Suprapubic skin (tissue), 4 donors: Measurements from ENCODE around the gene FAM163B. TPM values are rescaled to one million over a fixed set of nuclear protein-coding genes. Genes with fewer than 3 reads are reported as not detected.

Experiments used
- DNase-seq, 2 donors: peaks; one replicate each; pipeline ENCODE4 v3.0.0-alpha.2; 2019; ENCODE audit warnings: low spot score in 2 of 2
- H3K27ac ChIP-seq: fragments of 200-600 bp; sonication (generic); one replicate; pipeline ENCODE4 v1.5.1; 2019
- H3K27me3 ChIP-seq: fragments of 200-600 bp; sonication (generic); one replicate; pipeline ENCODE4 v1.5.1; 2019
- H3K36me3 ChIP-seq: fragments of 200-600 bp; sonication (generic); one replicate; pipeline ENCODE4 v1.5.1; 2019
- H3K4me1 ChIP-seq: fragments of 200-600 bp; sonication (generic); one replicate; pipeline ENCODE4 v1.5.1; 2019
- H3K4me3 ChIP-seq: fragments of 200-600 bp; sonication (generic); one replicate; pipeline ENCODE4 v1.5.1; 2019; ENCODE audit warnings: mild to moderate bottlenecking
- H3K9me3 ChIP-seq: fragments of 200-600 bp; sonication (generic); one replicate; pipeline ENCODE4 v1.5.1; 2019
- EP300 ChIP-seq: sonication (generic); formaldehyde crosslinking; IDR thresholded peaks from one replicate; pipeline ENCODE4 v1.6.1; 2017; ENCODE audit warnings: antibody characterized with exemption
- POLR2A ChIP-seq, 2 donors: fragments of 450-650 bp; IDR thresholded peaks; one replicate each; pipeline ENCODE4 v1.6.1; 2017; ENCODE audit warnings: antibody characterized with exemption in 2 of 2, mild to moderate bottlenecking in 2 of 2, moderate library complexity in 2 of 2
- POLR2AphosphoS5 ChIP-seq, 3 donors: sonication (generic); formaldehyde crosslinking; IDR thresholded peaks; one replicate each; pipeline ENCODE4 v1.6.1; 2017; ENCODE audit warnings: antibody characterized with exemption in 3 of 3
- WGBS: methylation state at CpG from one replicate; pipeline ENCODE4 v1.1.5; 2018; 5-methylcytosine and 5-hydroxymethylcytosine counted together
- total RNA-seq, 4 donors: library from RNA; depleted of rRNA; stranded (reverse); fragments of >200 nt; gene quantifications; one replicate each; pipeline ENCODE4 v1.1.0, GENCODE V29; 2016
- TF ChIP-seq, protein P1 (sequence below), 2 donors: fragments of 200-600 bp in 1 of 2; fragments of 450-650 bp in 1 of 2; sonication (generic) in 1 of 2; IDR thresholded peaks; one replicate each; pipeline ENCODE4 v1.5.1; 2016 to 2019; ENCODE audit warnings: antibody characterized with exemption in 2 of 2, mild to moderate bottlenecking in 1 of 2, moderate library complexity in 1 of 2

Gene FAM163B
- total RNA-seq, 4 donors from 2014 or later = not detected

GRCh38 chr9:133634081-133634691, 25.0 kb upstream of the FAM163B start:
- peaks cover 62% of the 10 kb centered on the region for H3K27me3 ChIP-seq
- no peaks in the 10 kb centered on the region for H3K4me1 ChIP-seq
- 39% methylated on average over 8 of the region's 24 CpGs for WGBS
- H3K9me3 ChIP-seq = no peaks in the 10 kb centered on the region
- no peak for TF ChIP-seq POLR2A (IDR thresholded peaks at IDR 0.05)
- TF ChIP-seq POLR2AphosphoS5 (IDR thresholded peaks at IDR 0.05) = no peak
- TF ChIP-seq, protein P1, sequence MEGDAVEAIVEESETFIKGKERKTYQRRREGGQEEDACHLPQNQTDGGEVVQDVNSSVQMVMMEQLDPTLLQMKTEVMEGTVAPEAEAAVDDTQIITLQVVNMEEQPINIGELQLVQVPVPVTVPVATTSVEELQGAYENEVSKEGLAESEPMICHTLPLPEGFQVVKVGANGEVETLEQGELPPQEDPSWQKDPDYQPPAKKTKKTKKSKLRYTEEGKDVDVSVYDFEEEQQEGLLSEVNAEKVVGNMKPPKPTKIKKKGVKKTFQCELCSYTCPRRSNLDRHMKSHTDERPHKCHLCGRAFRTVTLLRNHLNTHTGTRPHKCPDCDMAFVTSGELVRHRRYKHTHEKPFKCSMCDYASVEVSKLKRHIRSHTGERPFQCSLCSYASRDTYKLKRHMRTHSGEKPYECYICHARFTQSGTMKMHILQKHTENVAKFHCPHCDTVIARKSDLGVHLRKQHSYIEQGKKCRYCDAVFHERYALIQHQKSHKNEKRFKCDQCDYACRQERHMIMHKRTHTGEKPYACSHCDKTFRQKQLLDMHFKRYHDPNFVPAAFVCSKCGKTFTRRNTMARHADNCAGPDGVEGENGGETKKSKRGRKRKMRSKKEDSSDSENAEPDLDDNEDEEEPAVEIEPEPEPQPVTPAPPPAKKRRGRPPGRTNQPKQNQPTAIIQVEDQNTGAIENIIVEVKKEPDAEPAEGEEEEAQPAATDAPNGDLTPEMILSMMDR (IDR thresholded peaks at IDR 0.05) = no peak
- no peak for TF ChIP-seq EP300
- no peak for DNase-seq
- H3K27ac ChIP-seq = no peak overlapping the region
- no peaks in the 10 kb centered on the region for H3K36me3 ChIP-seq
- H3K4me3 ChIP-seq = no peak overlapping the region

DNA sequence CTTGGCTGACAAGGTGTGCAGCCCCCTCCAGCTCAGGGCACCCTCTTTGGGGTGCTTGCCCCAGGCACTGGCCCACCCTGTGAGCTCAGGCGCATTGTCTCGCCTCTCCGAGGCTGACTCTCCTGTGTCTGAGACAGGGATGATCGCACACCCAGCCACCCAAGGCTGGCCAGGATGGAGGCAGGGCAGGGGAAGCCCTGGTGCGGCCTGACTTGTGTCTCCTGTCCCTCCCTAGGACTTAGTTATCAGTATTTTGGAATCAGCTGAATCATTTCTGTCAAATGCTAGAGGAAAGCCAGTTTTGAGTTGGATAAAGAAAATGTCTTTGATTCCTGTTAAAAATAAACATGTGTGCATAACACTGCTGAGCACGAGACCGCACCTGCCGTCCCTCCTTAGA, 24.5 kb upstream of the FAM163B start:
- Histone ChIP-seq H3K27ac (no peak overlapping the region), H3K27me3 (peaks cover 63% of the 10 kb centered on the region), H3K9me3 (no peaks in the 10 kb centered on the region), H3K36me3 (no peaks in the 10 kb centered on the region), H3K4me1 (no peaks in the 10 kb centered on the region), H3K4me3 (no peak overlapping the region)
- no peak for TF ChIP-seq EP300
- TF ChIP-seq POLR2AphosphoS5 (IDR thresholded peaks at IDR 0.05) = no peak
- no peak for TF ChIP-seq POLR2A (IDR thresholded peaks at IDR 0.05)
- TF ChIP-seq, protein P1 (IDR thresholded peaks at IDR 0.05) = no peak
- no peak for DNase-seq
- 33% methylated on average over 4 of the region's 8 CpGs for WGBS

DNA sequence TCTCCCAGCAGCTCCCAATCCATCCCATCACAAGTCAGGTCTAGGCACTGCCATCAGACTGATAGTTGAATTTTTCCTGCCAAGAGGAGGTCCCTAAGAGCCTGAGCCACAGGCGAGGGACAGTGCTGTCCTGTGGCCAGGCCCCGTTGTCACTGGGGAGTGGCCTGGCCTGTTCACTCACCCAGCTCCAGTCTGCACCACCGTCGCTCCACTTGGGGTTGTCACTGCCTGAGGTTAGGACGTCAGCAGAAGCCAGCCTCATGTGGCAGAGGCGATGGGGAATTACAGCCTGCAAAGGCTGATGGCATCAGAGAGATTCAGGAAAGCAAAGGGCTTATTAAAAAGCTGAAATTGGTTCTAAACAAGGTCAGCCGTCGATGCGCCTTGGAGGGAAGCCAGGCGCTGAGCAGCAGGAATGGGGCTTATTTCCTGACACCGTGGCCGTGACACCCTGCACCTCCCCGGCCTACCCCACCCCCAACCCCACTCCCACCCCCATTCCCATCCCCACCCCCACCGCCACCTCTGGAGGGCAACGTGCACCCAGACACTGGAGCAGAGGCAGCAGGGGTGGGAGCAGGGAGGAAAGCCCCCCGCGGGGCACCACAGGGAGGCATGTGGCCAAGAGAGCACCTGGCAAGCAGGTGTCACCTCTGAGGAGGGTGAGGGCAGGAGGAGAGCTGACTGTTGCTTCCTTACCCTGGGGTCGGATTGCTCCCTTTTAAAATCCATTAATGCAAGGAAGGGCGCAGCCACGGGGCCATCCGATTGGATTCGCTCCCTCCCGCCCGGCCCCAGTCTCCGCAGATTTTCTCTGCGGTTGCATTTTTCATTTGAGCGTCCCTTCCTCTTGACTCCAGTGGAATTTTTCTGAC, 23.9 kb upstream of the FAM163B start:
- H3K27me3 ChIP-seq = peaks cover 62% of the 10 kb centered on the region
- H3K27ac ChIP-seq = no peak overlapping the region
- 42% methylated on average over 20 of the region's 27 CpGs for WGBS

GRCh38 chr9:133631111-133631510, 21.9 kb upstream of the FAM163B start:
- Histone ChIP-seq H3K4me3 (no peak overlapping the region), H3K27ac (no peak overlapping the region), H3K9me3 (no peaks in the 10 kb centered on the region), H3K36me3 (no peaks in the 10 kb centered on the region), H3K27me3 (peaks cover 51% of the 10 kb centered on the region), H3K4me1 (no peaks in the 10 kb centered on the region)
- no peak for TF ChIP-seq EP300
- TF ChIP-seq, protein P1 (IDR thresholded peaks at IDR 0.05) = no peak
- TF ChIP-seq POLR2A (IDR thresholded peaks at IDR 0.05) = no peak
- TF ChIP-seq POLR2AphosphoS5 (IDR thresholded peaks at IDR 0.05) = no peak
- WGBS = 87% methylated on average over 7 of the region's 12 CpGs
- DNase-seq = no peak

More for the DNA sequence above, 23.9 kb upstream of the FAM163B start:
- Histone ChIP-seq H3K9me3 (no peaks in the 10 kb centered on the region), H3K4me3 (no peak overlapping the region), H3K36me3 (no peaks in the 10 kb centered on the region), H3K4me1 (no peaks in the 10 kb centered on the region)
- no peak for TF ChIP-seq POLR2AphosphoS5 (IDR thresholded peaks at IDR 0.05)
- no peak for TF ChIP-seq EP300
- DNase-seq = no peak

DNA sequence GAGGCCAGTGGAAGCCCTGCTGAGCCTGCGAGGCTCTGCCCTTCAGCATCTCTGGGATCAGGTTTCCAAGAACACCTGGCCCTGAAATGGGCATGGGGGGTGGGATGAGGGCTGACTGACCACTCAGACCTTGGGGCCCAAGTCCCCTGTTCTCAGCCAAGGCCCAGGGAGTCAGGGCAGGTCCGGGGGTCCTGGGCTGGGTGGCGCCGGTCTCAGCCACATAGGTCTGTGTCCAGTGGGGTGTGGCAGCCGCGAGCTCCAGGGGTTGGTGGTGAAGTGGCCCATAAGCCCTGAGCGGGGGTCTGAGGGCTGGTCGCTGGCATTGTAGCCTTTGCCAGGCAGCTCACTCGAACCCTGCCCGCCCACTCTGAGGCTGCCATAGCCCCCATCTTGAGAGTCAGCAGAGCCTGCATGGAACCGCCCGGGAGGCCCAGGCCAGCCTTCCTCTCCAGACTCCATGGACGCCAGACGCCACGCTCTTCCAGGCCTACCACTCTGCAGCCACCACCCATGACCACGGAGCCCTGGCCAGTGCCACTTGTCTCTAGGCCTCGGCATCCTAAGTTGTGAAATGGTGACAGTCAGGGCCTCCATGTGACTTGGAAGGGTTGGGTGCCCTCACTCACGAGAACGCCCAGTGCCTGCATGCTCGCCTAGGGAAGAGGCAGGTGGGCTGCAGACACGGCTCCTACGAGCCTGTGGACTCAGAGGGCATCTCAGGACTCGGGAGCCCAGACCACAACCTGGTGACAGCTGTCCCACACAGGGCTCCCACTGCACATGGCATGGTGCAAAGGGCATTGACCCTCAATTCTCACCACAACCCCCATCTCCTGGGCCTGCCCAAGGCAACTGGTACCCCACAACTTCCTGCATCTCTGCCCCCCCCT, 20.3 kb upstream of the FAM163B start:
- TF ChIP-seq EP300 (no peak), POLR2AphosphoS5 (IDR thresholded peaks at IDR 0.05) (no peak), POLR2A (IDR thresholded peaks at IDR 0.05) (no peak)
- TF ChIP-seq, protein P1 (IDR thresholded peaks at IDR 0.05) = no peak
- DNase-seq = no peak
- Histone ChIP-seq H3K9me3 (no peaks in the 10 kb centered on the region), H3K27ac (no peak overlapping the region), H3K4me3 (no peak overlapping the region), H3K27me3 (peaks cover 37% of the 10 kb centered on the region), H3K36me3 (no peaks in the 10 kb centered on the region), H3K4me1 (no peaks in the 10 kb centered on the region)
- WGBS = 93% methylated on average over 2 of the region's 23 CpGs
